DMS53 (cell line): ENCODE data around the gene ARAF.
"Not testable (repeated sequence)": the region's sequence is repeated elsewhere in the genome, so short reads cannot be mapped to it uniquely, and the experiment has no call there.

Source experiments
- DNase-seq: peaks from one replicate; lab custom pipeline; 2025; lab: John Stamatoyannopoulos, UW

Gene ARAF

GRCh38 chrX:47560934-47561658 is at the start of gene ARAF:
ARAF (plus strand) TSS chrX:47561205; CDS start chrX:47562968, 1,763 bp downstream.
- peak; percentile 99 for DNase-seq

GRCh38 chrX:47512383-47512782 is 48.6 kb upstream of the ARAF start:
- not testable (repeated sequence) for DNase-seq

- not testable (repeated sequence) for DNase-seq
These were observed 47.7 kb upstream of the ARAF start for GRCh38 chrX:47513034-47513965.

GRCh38 chrX:47514533-47515235 is 46.3 kb upstream of the ARAF start:
- no peak for DNase-seq

- peak; percentile 39 for DNase-seq
These were observed 44.9 kb upstream of the ARAF start for GRCh38 chrX:47515941-47516665.

GRCh38 chrX:47518144-47518543 is 42.9 kb upstream of the ARAF start:
- no peak for DNase-seq

GRCh38 chrX:47523297-47523696 is 37.7 kb upstream of the ARAF start:
- DNase-seq, result peak; percentile 85

- DNase-seq, result peak; percentile 32
These were observed 37.3 kb upstream of the ARAF start for GRCh38 chrX:47523713-47524166.

GRCh38 chrX:47529548-47529947 is 31.5 kb upstream of the ARAF start:
- no peak for DNase-seq

- no peak for DNase-seq
These were observed 31.0 kb upstream of the ARAF start for GRCh38 chrX:47530049-47530448.

- DNase-seq, result no peak
These were observed 21.1 kb upstream of the ARAF start for GRCh38 chrX:47539860-47540259.

GRCh38 chrX:47540754-47541538 is 20.1 kb upstream of the ARAF start:
- DNase-seq, result peak; percentile 96

GRCh38 chrX:47543496-47543895 is 17.5 kb upstream of the ARAF start:
- DNase-seq, result no peak

- peak; percentile 96 for DNase-seq
These were observed 4.9 kb upstream of the ARAF start for GRCh38 chrX:47556045-47556623.

GRCh38 chrX:47558436-47558835 is 2.6 kb upstream of the ARAF start:
- DNase-seq, result no peak

GRCh38 chrX:47560179-47560933 is 649 bp upstream of the ARAF start:
- peak; percentile 59 for DNase-seq

- DNase-seq, result no peak
These were observed 700 bp downstream of the ARAF start for GRCh38 chrX:47561659-47562151.

- DNase-seq, result peak; percentile 42
These were observed 1.7 kb downstream of the ARAF start for GRCh38 chrX:47562615-47563243.

- DNase-seq, result no peak
These were observed 2.9 kb downstream of the ARAF start for GRCh38 chrX:47563801-47564315.
